SIG-M5 (cell line): ENCODE results near the gene ST6GALNAC5.

Experiments used
- DNase-seq: peaks from one replicate; lab custom pipeline; 2025; lab: John Stamatoyannopoulos, UW

ST6GALNAC5 gene

DNA sequence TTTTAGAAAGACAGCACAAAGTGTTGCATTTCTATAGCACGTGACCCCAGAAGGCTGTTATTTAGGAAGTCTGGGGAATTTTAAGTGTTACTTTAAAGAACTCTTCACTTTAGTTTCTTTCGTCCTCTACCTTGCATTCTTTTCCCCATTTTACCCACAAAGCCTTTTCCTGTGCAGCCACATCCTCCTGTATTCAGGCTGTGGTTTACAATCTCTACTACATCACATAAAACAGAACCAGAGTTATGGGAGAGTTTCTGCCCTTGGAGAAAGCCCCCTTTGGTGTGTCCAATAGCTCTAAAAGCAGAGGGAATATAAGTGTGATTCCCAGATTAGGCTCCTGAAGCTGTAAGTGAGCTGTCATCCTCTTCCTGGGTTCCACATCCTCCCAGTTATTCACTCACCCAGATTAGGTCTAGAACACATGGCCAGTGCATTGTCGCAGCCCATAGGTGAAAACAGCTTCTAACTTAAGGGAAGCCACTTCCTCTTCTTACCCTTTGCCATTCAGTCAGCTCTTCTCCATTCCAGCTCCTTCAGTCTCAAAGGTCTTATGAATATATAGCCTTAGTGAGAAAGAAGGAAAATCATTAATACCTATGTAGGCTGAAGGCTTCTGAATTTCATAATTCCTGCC lies 180.8 kb downstream of the ST6GALNAC5 start:
- peak; percentile 20 for DNase-seq

DNA sequence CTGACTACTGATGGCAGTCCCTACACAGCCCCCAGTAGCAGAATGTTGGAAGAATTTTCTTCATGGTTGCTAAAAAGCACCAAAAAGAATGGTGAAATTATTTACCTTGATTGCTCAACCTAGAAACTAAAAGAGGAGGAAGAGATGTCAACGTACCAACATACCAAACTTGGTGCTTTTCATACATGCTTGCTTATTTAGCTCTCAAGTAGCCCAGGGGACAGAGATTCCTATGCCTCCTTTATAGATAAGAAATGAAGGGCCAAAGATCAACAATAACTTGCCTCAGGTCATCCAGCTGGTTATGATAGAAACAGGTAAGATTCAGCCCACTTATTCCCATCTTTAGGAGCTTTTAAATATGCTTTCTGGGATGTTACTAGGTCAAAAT lies 181.3 kb downstream of the ST6GALNAC5 start:
- peak; percentile 20 for DNase-seq

DNA sequence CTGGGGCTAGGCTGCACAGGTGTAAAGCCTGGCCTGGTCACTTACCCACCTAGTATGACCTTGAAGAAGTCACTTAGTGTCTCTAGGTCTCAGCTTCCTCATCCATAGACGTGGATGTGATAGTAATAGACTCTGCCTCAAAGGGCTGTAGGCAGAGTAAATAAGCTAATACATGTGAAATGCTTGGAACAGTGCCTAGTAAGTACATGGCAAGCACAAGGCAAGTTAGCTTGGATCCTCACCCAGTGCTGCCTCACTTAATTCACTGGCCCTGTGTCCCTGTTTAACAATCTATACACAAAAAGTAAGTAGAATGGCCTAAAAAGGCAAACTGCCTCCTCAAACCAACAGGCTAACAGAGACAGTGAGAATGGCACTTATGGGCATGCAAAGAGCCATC lies 184.1 kb downstream of the ST6GALNAC5 start:
- DNase-seq: no peak

DNA sequence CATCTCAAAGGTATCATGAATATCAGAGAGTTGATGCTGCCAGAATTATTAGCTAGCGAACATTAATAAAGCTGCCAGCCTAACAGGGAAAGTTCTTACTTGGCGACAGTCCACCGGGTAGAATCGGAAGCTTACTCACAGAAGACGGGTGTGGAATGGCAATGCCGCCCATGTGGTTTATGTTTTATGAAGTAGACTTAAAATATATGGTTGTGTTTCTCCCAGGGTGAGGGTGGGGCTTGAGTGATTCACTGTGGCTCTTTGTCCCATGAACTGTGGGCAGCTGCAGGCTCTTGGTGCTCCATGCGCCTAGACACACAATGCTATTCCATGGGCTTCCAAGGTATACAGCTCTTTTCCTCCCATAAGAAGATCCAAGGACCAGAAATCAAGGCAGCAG lies 189.2 kb downstream of the ST6GALNAC5 start:
- no peak for DNase-seq

DNA sequence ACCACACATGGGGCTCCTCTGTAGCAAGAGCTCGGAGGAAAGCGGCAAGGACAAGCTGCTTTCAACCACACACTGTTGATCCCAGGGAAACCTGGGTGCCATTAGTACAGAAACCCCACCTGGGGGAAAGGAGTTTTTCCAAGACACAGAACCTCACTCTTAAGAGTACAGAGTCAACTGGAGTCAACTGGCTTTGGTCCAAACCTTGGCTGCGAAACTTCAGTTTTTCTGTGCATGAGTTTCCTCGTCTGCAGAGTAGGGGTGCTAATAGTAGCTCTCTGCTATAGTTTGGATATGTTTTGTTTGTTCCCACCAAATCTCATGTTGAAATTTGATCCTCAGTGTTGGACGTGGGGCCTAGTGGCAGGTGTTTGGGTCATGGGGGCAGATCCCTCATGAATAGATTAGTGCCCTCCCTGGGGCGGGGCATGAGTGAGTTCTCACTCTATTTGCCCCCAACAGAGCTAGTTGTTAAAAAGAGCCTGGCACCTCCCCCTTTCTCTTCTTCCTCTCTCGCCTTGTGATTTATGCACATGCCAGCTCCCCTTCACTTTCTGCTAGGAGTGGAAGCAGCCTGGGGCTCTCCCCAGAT lies 190.8 kb downstream of the ST6GALNAC5 start:
- no peak for DNase-seq

DNA sequence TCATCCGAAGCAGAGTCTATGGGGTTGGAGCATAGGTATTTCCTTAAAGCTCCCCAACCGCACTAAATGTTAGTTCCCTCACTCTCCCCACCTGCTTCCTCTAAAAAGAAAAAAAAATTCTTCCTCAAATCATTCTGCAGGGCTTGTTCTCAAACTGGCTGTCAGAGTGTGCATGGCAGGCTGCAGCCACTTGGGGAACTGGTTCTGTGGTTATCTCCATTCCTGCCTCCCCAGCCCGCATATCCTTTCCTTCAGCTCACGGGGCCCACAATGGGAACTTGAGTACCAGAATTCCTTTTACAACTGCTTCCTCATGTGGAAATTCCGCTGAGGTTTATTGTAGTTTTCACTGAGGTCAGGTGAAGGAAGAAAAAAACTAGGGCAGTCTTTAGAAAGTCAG lies 192.7 kb downstream of the ST6GALNAC5 start:
- no peak for DNase-seq

DNA sequence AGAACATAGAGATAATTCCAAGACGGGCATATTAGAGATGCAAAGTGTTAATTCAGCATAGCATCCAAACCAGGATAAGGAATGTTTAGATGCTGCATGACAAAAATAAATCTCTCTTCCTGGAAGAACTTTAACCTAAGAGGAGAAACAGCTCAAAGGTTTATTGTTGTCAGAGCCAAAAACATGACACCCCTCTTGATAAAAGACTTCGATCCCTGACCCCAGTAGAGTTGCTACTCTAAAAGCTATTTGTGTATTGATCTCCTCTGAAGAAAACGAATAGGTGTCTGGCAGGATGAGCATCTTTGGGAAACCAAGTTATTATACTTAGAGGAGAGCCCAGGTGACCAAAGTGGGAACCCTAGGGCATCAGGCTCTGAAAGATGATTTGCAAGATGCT lies 193.9 kb downstream of the ST6GALNAC5 start:
- no peak for DNase-seq

DNA sequence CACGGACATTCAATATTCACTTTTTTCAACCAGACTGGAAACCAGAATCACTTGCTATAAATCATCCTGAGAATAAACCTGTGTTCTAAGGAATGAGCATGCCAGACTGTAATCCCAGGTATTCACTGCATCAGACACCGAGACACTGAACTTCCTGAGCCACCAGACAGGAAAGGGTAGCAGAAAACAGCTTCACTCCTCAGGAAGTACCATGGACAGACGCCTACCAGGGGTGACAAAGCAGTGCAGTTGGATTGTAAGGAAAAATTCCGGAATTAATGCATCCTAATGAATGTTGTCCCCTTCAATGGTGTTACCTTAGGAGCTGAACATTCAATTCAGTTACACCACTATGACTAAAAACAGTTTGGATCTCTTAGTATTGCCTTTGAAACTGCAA lies 195.8 kb downstream of the ST6GALNAC5 start:
- DNase-seq: no peak

DNA sequence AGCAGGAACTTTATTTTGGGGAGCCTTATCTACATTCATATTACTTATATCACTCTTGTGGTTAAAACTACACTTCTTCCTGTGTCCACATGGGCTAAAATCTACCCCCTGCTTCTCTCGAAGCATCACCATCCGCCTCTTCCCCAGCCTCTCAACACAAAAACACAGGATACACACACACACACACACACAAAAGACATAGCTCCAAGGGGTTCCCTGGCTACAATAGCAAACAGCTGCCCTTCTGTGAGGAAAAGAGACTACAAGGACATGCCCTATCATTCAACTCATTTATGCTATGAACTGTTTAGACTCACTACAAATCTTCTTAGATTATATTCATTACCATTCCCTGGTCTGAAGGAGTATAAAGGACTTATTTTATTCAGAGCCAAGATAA lies 197.0 kb downstream of the ST6GALNAC5 start:
- no peak for DNase-seq

DNA sequence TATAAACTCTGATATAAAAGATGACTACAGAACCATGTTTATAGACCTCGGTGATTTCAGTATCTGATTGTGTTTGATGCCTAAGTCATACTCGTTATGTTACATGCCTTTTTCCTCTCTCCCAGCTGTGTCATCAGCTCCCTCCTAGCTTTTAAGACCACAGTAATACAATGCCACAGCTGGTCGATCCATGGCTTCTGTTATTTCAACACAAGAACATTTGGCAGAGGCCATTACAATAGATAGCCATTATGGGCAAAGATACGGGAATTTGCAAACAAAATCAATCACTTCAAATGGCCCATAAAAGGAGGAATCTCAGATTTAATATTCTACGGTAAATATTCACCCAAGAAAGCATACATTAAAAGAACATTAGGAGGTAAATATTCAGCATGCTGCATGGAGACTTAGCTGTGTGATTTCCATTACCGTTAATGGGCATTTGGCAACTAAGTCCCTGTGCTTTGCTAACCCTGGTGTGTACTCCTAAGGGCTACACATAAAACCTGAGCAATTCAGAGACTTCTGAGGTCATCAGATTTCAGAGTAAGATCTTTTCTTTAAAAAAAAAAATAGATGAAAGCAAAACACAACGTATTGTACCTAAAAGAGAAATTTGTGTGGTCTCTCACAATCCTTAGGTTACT lies 198.5 kb downstream of the ST6GALNAC5 start:
- no peak for DNase-seq

DNA sequence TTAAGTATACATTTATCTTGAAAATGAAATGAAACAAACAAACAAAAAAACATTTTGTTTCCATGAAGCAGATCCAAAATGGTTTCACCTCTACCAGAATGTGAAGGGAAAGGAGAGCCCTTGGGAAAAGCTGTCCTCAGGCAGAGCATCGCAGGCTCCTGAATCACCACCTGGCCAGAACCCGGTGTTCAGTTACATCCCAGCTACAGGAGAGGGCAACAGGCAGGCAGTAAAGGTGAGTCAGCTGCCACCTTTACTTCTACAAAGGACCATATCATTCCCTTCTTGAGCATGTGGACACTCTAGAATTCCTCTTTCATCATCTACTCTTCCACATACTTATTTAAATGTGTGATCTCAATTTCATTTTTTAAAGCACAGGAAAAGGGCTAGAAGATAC lies 200.7 kb downstream of the ST6GALNAC5 start:
- DNase-seq: no peak

DNA sequence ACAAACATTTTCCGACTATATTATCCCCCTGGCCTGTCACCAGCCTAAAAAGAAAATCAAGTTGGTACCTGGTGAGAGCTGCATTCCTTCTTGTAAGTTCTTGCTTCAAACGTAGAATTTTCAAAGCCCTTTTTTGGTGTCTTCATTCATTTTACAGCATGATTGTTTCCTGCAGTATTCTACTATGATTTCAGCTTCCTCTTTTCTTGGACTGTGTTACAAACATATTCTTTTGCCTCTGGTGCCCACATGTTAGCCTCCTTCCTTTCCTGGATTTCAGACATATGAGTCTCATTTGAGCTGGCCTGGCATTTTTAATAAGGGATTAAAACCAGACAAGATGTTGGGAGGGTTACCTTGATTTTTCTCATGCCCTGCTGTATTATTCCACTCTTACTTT lies 209.5 kb downstream of the ST6GALNAC5 start:
- no peak for DNase-seq

DNA sequence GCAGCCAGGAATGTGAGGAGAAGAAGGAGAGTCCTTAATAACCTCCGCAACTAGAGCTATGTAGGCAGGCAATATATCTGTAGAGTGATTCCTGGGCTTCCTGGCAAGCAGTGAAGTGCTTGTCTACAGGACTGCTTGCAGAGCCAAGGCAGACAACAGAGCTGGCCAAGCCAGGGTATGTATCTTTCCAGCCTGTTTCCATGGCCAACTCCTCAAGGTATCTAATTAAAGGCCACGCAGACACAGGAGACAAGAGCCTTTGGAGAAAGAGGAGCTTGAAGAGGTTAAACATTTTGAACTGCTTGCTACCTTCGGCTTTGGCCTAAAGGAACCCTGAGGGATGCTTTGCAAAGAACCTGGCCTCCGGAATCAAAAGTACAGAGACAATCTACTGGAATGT lies 214.6 kb downstream of the ST6GALNAC5 start:
- DNase-seq: no peak

DNA sequence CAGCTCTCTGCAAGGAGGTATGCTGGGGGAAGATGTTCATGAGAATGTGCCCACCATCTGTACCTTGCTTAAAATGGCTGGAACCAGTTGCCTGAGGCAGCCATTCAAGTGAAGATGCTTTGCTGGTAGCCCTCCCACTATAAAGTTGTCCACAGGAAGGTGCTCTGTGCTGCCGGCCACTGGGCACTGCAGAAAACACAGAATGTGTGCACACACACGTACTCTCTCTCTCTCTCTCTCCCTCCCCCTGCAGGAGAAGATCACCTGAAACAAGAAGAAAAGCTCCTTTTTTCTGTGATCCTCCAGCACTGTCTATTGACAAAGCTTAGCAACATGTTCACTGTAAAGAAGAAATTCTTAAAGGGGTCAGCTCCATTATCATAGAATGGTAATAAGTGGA lies 217.2 kb downstream of the ST6GALNAC5 start:
- DNase-seq: no peak

DNA sequence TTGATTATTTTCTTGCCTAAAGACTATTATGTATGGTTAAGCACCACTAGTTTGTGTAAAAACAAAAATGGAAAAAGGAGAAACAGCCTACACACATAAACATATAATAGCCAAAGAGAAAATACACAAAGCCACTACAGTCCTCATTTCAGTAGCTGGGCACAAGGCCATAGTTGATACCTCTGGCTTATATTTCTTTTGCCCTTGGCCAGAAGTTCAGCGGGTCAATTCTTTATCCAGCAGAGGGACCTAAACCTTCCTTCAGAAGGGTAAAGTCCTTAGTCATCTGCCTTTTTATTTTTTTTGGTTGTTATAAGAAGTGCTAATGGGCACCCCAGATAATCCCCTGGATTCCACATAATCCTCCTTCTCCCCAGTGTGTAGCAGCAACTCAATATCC lies 217.8 kb downstream of the ST6GALNAC5 start:
- no peak for DNase-seq

DNA sequence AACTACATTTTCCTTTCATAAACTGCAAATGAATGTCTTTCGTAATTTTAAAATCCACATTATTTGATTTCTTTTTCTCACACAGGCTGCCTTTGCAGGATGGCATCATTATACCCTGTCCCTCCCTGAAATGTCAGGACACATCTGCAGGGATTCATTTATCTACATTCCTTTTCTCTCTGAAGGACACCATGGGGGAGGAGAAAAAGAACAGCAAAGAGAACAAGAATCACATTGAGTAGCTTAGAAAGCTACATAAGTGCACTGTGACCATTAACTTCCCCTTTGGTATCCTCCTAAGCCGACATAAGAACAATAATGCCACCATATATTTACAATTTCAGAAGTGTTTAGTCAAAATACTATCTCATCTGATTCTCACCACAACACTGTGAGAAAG lies 222.5 kb downstream of the ST6GALNAC5 start:
- no peak for DNase-seq

DNA sequence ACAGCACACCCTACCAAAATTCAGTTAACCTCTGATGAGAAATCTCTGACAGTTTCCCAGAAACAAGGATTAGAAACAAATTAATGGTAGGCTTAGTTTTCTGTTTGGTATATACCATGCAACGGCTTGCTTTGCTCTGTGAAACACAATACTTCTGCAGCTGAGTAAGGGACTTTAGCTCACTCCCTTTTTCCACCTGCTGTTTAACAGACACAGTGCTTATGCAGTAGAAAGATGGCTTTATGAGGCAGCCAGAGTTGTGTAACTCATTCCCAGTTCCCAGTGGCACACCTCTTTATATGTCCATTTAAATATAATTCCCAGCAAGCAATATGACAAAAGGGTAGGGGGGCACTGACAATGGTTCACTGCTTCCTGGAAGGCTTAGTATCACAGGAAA lies 228.0 kb downstream of the ST6GALNAC5 start:
- DNase-seq: no peak

DNA sequence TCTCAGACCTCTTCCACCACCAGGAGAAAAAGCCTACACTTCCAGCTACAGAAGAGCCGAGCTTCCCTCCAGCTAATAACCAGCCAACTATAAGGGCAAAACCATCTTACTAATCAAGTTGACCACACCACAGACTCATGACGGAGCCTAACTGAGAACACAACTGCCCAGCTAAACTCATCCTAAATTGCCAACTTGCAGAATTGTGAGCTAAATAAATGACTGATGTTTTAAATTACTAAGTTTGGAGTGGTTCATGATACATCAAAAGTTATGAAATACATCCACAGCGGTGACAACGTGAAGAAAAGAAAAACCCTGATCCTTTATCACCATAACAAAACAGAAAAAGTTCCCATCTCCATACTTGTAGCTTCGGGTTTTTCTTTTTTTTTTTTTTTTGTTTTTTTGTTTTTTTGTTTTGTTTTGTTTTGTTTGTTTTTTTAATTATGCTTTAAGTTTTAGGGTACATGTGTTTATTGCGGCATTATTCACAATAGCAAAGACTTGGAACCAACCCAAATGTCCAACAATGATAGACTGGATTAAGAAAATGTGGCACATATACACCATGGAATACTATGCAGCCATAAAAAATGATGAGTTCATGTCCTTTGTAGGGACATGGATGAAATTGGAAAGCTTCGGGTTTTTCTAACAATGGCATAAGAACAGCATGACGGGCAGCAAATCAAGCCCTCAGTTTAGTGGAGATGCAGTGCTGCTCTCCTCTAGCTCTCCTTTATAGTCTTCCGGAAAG lies 229.4 kb downstream of the ST6GALNAC5 start:
- DNase-seq: no peak

DNA sequence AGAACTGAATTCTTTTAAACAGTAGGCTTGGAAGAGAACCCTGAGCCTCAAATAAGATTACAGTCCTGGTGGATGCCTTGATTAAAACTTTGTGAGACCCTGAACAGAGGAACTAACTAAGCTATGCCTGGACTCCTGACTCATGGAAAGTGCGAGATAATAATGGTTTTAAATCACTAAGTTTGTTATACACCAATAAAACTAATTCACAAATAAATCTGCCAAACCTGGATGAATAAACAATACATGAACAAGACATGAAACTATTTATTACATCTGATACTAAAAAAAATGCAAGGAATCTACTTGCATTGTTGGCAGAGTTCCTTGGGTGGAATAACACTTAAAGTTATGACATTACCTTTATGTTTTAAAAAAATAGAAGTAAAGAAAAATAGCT lies 233.6 kb downstream of the ST6GALNAC5 start:
- no peak for DNase-seq

DNA sequence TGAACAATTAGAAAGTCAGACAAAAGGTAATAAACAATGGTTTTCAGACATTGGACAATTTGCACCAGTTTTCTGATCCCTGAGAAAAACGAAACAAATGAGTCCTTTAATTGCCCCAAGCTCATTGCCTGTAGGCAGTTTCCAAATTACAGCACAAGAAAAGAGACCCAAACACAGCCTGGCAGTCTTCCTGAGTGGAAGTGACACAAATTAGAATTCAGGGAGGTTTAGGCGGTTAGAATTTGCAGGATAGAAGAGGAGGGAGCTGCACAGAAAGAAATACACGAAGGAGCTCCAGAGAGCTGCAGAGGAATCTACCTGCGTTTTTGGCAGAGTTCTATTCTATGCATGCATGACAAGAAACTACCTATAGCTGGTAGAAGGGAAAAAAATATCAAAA lies 236.2 kb downstream of the ST6GALNAC5 start:
- no peak for DNase-seq

DNA sequence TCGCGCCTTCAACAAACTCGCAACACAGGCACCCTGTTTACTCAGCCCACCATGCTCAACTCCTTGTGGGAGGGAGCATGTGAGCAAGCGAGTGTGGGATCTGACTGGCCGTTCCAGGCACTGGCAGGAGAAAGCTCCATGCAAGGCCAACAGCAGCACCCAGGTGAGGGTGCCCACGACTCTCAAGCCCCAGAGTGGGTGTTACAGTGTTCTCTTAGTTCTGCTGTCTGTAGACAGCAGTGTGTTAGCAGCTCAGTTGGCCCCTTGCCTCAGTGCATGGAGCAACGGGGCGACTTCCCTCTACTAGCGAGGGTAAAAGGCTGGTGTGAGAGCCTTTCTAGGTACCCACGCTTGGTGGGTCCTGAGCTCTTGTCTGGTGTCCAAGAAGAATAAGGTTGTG lies 237.4 kb downstream of the ST6GALNAC5 start:
- DNase-seq: no peak
